ENCODE data around the gene CACNA2D1.

CACNA2D1 gene

DNA sequence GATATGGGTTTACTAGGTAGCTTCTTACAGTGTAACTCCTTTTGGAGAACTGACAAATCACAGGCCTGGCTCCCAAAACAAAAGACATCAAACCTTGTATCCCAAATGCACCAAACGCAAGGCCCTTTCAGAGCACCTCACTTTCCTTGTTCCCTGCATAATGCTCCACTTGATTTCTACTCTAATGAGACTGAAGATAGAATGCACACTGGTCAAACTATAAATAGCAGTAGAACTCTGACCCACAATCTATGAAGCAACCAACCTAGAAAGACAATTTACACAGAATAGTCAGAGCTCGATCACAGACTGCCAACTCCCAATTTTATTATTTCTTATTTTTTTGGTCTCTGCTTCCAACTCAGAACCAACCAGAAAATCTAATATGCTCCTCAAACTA, 214.4 kb downstream of the CACNA2D1 start (continued):
- TF ChIP-seq, protein P1, sequence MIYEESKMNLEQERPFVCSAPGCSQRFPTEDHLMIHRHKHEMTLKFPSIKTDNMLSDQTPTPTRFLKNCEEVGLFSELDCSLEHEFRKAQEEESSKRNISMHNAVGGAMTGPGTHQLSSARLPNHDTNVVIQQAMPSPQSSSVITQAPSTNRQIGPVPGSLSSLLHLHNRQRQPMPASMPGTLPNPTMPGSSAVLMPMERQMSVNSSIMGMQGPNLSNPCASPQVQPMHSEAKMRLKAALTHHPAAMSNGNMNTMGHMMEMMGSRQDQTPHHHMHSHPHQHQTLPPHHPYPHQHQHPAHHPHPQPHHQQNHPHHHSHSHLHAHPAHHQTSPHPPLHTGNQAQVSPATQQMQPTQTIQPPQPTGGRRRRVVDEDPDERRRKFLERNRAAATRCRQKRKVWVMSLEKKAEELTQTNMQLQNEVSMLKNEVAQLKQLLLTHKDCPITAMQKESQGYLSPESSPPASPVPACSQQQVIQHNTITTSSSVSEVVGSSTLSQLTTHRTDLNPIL (CRISPR knock-in tag; IDR thresholded peaks at IDR 0.05; ENCODE audit: low read depth), result no peak
- no peak for TF ChIP-seq CSDC2 (CRISPR knock-in tag; IDR thresholded peaks at IDR 0.05)
- TF ChIP-seq SNAI2 (CRISPR knock-in tag; IDR thresholded peaks at IDR 0.05), result no peak
- no peak for TF ChIP-seq ZNF565 (CRISPR knock-in tag; conservative IDR thresholded peaks at IDR 0.05; ENCODE audit: low read depth)

DNA sequence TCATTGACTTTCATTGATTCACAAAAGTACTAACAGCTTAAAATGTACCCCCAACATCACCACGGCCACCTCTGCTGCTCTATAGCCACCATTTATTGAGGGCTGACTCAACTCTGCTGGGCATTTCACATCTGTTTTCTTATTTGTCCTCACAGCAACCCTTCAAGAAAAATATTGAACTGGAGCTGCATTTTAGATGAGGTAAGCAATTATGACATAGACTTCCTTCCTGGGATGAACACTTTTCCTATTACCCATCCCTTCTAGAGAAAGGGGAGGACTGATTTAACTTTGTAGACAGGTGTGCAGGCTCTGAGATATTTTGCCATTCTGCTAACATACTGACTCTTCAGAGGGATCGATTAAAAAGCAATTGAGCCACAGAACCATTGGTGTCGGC, 217.4 kb downstream of the CACNA2D1 start:
- ATAC-seq, result no peak
- no peak for TF ChIP-seq ZFP30 (CRISPR knock-in tag; IDR thresholded peaks at IDR 0.05)
- TF ChIP-seq SNAI2 (CRISPR knock-in tag; IDR thresholded peaks at IDR 0.05), result no peak
- no peak for TF ChIP-seq TCF4 (CRISPR knock-in tag; IDR thresholded peaks at IDR 0.05; ENCODE audit: borderline replicate concordance)
- TF ChIP-seq CSDC2 (CRISPR knock-in tag; IDR thresholded peaks at IDR 0.05), result no peak
- TF ChIP-seq RARB (CRISPR knock-in tag; IDR thresholded peaks at IDR 0.05), result no peak
- no peak for TF ChIP-seq ZNF70 (CRISPR knock-in tag; IDR thresholded peaks at IDR 0.05)
- no peak for TF ChIP-seq PPARA (CRISPR knock-in tag; IDR thresholded peaks at IDR 0.05; ENCODE audit: borderline replicate concordance)
- no peak for TF ChIP-seq ZFP3 (CRISPR knock-in tag; IDR thresholded peaks at IDR 0.05)
- TF ChIP-seq ARNTL (CRISPR knock-in tag; IDR thresholded peaks at IDR 0.05; ENCODE audit: borderline replicate concordance, low read depth), result no peak
- TF ChIP-seq, protein P2, sequence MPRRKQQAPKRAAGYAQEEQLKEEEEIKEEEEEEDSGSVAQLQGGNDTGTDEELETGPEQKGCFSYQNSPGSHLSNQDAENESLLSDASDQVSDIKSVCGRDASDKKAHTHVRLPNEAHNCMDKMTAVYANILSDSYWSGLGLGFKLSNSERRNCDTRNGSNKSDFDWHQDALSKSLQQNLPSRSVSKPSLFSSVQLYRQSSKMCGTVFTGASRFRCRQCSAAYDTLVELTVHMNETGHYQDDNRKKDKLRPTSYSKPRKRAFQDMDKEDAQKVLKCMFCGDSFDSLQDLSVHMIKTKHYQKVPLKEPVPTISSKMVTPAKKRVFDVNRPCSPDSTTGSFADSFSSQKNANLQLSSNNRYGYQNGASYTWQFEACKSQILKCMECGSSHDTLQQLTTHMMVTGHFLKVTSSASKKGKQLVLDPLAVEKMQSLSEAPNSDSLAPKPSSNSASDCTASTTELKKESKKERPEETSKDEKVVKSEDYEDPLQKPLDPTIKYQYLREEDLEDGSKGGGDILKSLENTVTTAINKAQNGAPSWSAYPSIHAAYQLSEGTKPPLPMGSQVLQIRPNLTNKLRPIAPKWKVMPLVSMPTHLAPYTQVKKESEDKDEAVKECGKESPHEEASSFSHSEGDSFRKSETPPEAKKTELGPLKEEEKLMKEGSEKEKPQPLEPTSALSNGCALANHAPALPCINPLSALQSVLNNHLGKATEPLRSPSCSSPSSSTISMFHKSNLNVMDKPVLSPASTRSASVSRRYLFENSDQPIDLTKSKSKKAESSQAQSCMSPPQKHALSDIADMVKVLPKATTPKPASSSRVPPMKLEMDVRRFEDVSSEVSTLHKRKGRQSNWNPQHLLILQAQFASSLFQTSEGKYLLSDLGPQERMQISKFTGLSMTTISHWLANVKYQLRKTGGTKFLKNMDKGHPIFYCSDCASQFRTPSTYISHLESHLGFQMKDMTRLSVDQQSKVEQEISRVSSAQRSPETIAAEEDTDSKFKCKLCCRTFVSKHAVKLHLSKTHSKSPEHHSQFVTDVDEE (CRISPR knock-in tag; IDR thresholded peaks at IDR 0.05), result no peak
- TF ChIP-seq TOX (CRISPR knock-in tag; IDR thresholded peaks at IDR 0.05; ENCODE audit: borderline replicate concordance), result no peak
- TF ChIP-seq ZC3H10 (CRISPR knock-in tag; IDR thresholded peaks at IDR 0.05), result no peak
- TF ChIP-seq, protein P1 (CRISPR knock-in tag; IDR thresholded peaks at IDR 0.05; ENCODE audit: low read depth), result no peak
- no peak for TF ChIP-seq OSR1 (CRISPR knock-in tag; IDR thresholded peaks at IDR 0.05)
- TF ChIP-seq ZNF8 (CRISPR knock-in tag; IDR thresholded peaks at IDR 0.05), result no peak
- TF ChIP-seq, protein P3, sequence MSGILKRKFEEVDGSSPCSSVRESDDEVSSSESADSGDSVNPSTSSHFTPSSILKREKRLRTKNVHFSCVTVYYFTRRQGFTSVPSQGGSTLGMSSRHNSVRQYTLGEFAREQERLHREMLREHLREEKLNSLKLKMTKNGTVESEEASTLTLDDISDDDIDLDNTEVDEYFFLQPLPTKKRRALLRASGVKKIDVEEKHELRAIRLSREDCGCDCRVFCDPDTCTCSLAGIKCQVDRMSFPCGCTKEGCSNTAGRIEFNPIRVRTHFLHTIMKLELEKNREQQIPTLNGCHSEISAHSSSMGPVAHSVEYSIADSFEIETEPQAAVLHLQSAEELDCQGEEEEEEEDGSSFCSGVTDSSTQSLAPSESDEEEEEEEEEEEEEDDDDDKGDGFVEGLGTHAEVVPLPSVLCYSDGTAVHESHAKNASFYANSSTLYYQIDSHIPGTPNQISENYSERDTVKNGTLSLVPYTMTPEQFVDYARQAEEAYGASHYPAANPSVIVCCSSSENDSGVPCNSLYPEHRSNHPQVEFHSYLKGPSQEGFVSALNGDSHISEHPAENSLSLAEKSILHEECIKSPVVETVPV (CRISPR knock-in tag; IDR thresholded peaks at IDR 0.05), result no peak
- no peak for TF ChIP-seq ZNF565 (CRISPR knock-in tag; conservative IDR thresholded peaks at IDR 0.05; ENCODE audit: low read depth)
- TF ChIP-seq ISL1 (CRISPR knock-in tag; IDR thresholded peaks at IDR 0.05), result no peak

DNA sequence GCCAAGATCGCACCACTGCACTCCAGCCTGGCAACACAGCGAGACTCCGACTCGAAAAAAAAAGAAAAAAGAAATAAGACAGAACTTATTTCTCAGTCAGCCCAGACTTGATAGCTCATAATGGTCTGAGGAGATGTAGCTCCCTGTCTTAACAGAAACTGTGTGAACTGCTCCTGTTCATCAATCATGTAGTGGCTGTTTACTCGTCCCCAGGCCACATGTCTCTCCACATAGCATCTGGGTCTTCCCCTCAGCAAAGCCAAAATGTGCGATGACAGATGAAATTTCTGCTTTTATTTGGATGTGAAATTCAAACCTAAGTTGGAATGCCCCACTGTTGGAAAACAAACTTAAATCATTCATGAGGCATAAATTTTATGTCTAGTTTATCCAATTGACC, 219.0 kb downstream of the CACNA2D1 start:
- TF ChIP-seq, protein P1 (CRISPR knock-in tag; IDR thresholded peaks at IDR 0.05; ENCODE audit: low read depth), result no peak
- TF ChIP-seq TOX (CRISPR knock-in tag; IDR thresholded peaks at IDR 0.05; ENCODE audit: borderline replicate concordance), result no peak
- no peak for TF ChIP-seq GLIS3 (CRISPR knock-in tag; IDR thresholded peaks at IDR 0.05)
- TF ChIP-seq, protein P2 (CRISPR knock-in tag; IDR thresholded peaks at IDR 0.05), result no peak
- ATAC-seq, result no peak

Data from SK-N-SH treated with all-trans-retinoic acid at 6 μM for 48 hours (cell line).